GM18511 (cell line): ENCODE results near the gene TNMD.

Experiments
- ATAC-seq: cut with Tn5 transposase; IDR thresholded peaks from one replicate; pipeline ENCODE4 v1.9.1; 2021; ENCODE audit warnings: mild to moderate bottlenecking, moderate library complexity; ENCODE audit not compliant: unreplicated experiment

The TNMD gene

GRCh38 chrX:100643956-100644860 lies 59.5 kb downstream of the TNMD start, which contains the start of gene SRPX2:
TSS of gene SRPX2 (plus strand) at chrX:100644199. CDS start at chrX:100646323, 2,124 bp downstream.
- ATAC-seq, result peak; percentile 83

DNA sequence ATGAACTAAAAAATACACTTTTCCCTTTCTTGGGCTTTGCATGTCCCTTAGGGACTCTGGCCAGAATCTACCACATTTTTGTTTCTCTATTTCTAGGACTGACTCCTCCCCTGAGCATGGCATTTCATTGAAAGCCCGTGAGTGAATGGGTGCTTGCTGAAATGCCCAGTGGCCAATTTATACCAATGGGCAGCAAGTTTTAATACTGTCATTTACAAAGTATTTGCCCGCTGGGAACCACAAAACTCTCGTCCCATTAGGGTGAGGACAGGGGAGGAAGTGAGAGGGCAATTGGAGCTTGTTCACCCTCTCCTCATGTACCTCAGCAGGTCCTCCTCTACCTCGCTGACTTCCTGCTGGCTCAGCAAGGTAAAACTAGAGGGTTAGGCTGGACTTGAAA lies 60.4 kb downstream of the TNMD start:
- no peak for ATAC-seq

DNA sequence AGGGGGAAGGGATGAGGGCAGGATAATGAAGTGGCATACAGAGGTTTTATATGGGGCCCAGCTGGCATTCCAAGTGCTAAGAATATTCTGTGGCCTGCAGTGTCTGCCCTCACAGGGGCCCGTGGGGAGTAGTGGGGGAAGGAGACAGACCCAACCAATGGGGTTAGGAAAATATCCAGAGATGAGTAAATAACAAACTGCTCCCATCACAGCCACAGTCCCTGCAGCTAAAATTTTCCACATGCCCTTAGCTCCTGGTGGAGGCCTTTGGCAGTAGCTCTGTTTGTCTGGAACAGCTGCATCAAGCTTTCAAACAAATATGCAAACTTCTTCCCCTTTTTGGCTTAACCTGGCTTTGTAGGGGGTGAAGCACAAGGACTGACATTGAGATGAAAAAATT lies 62.4 kb downstream of the TNMD start:
- no peak for ATAC-seq

DNA sequence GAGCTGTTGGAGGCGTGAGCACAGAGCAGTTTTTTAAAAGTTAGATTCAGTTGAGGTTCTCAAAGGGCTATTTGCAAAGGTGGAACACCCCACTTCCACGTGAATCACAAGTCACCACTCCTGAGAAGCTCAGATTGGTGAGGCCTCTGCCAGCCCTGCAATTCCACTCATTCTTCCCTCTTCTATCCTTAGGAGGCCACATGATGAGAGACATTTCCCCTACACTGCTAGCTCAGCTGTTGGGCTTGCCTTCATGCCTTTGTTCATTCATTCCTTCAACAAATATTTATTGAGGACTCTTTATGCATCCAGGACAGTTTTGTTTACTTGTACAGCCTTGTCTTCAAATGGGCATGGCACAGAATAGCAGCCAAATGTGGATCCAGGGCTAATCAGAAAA lies 63.0 kb downstream of the TNMD start:
- no peak for ATAC-seq

- no peak for ATAC-seq
Measured at GRCh38 chrX:100648458-100649417, 64.0 kb downstream of the TNMD start.
